ENCODE results near the gene SAMM50. TPM values are rescaled to one million over a fixed set of nuclear protein-coding genes. Genes with fewer than 3 reads are reported as not detected.

Gene SAMM50
- total RNA-seq (2014; rRNA removed; shearing (Covaris generic); ENCODE audit: low replicate concordance) = 65.1 and 90.4 TPM in 2 replicates

GRCh38 chr22:43955040-43955882 lies at the start of gene SAMM50:
Gene SAMM50 (plus strand): TSS chr22:43955442. CDS start chr22:43955578, 136 bp downstream.
- Histone ChIP-seq H3K36me3 (peaks cover 3% of the 10 kb centered on the region; the same call in 1 of the 2 replicates), H3K27me3 (no peaks in the 10 kb centered on the region), H3K9me3 (no peaks in the 10 kb centered on the region), H3K4me3 (peak within 1 kb of the TSS; percentile 96)
- peak; percentile 92 for DNase-seq

GRCh38 chr22:43905681-43906080 lies 49.6 kb upstream of the SAMM50 start:
- H3K4me3 ChIP-seq = no peak overlapping the region
- DNase-seq = no peak

GRCh38 chr22:43909708-43910107 lies 45.5 kb upstream of the SAMM50 start:
- no peak overlapping the region for H3K4me3 ChIP-seq
- no peaks in the 10 kb centered on the region for H3K27me3 ChIP-seq
- no peaks in the 10 kb centered on the region for H3K9me3 ChIP-seq
- H3K36me3 ChIP-seq = no peaks in the 10 kb centered on the region
- DNase-seq = no peak

More at GRCh38 chr22:43905681-43906080, 49.6 kb upstream of the SAMM50 start:
- Histone ChIP-seq H3K27me3 (no peaks in the 10 kb centered on the region), H3K9me3 (no peaks in the 10 kb centered on the region), H3K36me3 (no peaks in the 10 kb centered on the region)

DNA sequence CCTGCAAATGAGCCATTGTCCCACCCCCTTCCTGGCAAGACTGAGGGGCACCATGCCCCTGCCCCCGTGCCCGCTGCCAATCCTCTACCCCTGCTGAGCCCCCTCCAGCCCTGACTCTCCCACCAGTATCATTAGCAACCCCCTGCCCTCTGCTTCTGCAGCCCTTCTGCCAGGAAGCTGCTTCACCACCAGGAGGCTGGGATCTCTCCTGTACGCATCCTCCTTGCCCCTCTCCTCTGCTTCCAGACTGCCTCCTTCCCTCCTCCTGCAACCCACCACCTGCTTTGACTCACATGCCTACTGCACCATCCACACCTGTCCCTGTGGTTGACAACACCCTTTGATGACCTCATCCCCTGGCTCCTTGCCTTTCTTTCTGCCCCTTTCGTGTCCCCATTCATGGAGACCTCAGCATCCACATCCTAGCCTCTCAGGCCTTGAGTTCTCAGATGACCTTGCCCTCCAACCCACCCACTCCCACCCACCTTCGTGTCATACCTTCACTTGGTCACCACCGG lies 45.0 kb upstream of the SAMM50 start:
- no peak for DNase-seq
- Histone ChIP-seq H3K4me3 (no peak overlapping the region), H3K36me3 (no peaks in the 10 kb centered on the region), H3K27me3 (no peaks in the 10 kb centered on the region), H3K9me3 (no peaks in the 10 kb centered on the region)

- Histone ChIP-seq H3K27me3 (no peaks in the 10 kb centered on the region), H3K9me3 (no peaks in the 10 kb centered on the region), H3K4me3 (no peak overlapping the region), H3K36me3 (no peaks in the 10 kb centered on the region)
- DNase-seq = no peak
Observed at GRCh38 chr22:43911351-43911750, 43.9 kb upstream of the SAMM50 start.

DNA sequence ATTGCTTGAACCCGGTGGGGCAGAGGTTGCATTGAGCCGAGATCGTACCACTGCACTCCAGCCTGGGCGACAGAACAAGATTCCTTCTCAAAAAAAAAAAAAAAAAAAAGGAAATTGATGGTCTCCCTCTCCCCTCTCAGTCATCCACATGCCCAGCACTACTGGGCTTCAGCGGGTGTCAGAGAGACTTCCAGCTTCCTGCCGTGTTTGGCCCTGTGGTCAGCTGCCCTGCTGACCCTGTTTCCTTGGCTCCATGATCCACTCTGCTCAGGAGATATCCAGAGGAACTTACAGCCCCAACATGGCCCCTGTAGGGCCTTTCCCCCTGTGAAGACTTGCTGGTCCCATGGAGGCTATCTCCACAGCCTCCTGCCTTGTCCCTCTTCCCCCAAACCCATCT lies 37.7 kb upstream of the SAMM50 start:
- Histone ChIP-seq H3K36me3 (no peaks in the 10 kb centered on the region), H3K9me3 (no peaks in the 10 kb centered on the region), H3K4me3 (no peak overlapping the region), H3K27me3 (no peaks in the 10 kb centered on the region)
- peak; percentile 23 for DNase-seq

- DNase-seq = peak; percentile 61
- H3K4me3 ChIP-seq = no peak overlapping the region
- H3K9me3 ChIP-seq = no peaks in the 10 kb centered on the region
- H3K36me3 ChIP-seq = no peaks in the 10 kb centered on the region
- no peaks in the 10 kb centered on the region for H3K27me3 ChIP-seq
Observed at GRCh38 chr22:43919106-43919973, 35.9 kb upstream of the SAMM50 start.

DNA sequence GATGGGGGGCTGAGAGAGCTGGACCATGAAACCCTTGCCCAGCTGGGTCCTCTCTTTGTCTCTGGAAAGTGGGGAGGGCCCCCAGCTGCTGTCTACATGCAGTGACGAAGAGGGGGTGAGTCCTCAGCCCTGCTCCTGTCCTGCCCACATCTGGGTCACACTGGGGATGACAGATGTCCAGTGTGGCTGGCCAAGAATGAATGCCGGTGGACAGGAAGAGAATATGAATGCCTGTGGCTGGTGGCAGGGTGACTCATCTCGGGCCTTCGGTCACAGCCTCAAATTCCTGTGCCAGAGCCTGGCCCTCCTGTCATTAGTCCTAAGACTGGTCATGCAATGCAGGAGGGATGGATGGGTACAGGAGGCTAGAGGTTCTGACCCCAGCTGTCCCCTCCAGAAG lies 33.9 kb upstream of the SAMM50 start:
- Histone ChIP-seq H3K4me3 (no peak overlapping the region), H3K27me3 (no peaks in the 10 kb centered on the region), H3K36me3 (no peaks in the 10 kb centered on the region), H3K9me3 (no peaks in the 10 kb centered on the region)
- peak; percentile 79 for DNase-seq

- Histone ChIP-seq H3K27me3 (no peaks in the 10 kb centered on the region), H3K36me3 (0 out of 2 replicates have a peak, but pooled peaks cover 4% of the 10 kb centered on the region), H3K4me3 (no peak overlapping the region), H3K9me3 (no peaks in the 10 kb centered on the region)
- DNase-seq = no peak
Observed at GRCh38 chr22:43922123-43922522, 33.1 kb upstream of the SAMM50 start.

DNA sequence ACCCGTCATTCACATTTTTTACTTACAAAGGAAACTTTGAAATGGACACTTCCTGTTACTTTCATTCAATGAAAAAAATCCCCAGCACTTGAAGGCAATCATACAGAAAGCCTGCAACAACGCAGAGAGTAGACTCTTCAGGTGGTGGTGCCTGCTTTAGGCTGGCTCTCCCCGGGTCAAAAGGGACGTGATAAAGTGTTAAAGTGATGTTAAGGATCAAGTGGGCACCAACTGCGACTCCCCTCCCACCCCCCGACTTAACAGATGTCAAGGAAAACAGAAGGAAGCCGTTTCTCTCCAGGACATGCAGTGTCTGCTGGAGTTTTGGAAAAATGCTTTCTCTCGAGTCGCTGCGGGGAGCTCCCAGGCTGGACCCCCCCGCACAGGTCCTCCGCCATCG lies 32.1 kb upstream of the SAMM50 start:
- Histone ChIP-seq H3K9me3 (no peaks in the 10 kb centered on the region), H3K27me3 (no peaks in the 10 kb centered on the region), H3K4me3 (peak overlapping the region; percentile 83), H3K36me3 (peaks cover 5% of the 10 kb centered on the region; the same call in 1 of the 2 replicates)
- DNase-seq = no peak

GRCh38 chr22:43923631-43924464 lies 31.4 kb upstream of the SAMM50 start, which contains the start of gene PNPLA3:
Gene PNPLA3 (plus strand): TSS chr22:43923805. CDS start chr22:43923912, 107 bp downstream.
- peak; percentile 91 for DNase-seq
- H3K9me3 ChIP-seq = no peaks in the 10 kb centered on the region
- H3K4me3 ChIP-seq = peak within 1 kb of the TSS; percentile 83
- H3K27me3 ChIP-seq = no peaks in the 10 kb centered on the region
- H3K36me3 ChIP-seq = peaks cover 7% of the 10 kb centered on the region; the same call in 1 of the 2 replicates

- Histone ChIP-seq H3K4me3 (peak overlapping the region; percentile 83), H3K36me3 (peaks cover 10% of the 10 kb centered on the region; the same call in 1 of the 2 replicates), H3K27me3 (no peaks in the 10 kb centered on the region), H3K9me3 (no peaks in the 10 kb centered on the region)
- DNase-seq = no peak
Observed at GRCh38 chr22:43924877-43925276, 30.4 kb upstream of the SAMM50 start.

- peak; percentile 82 for DNase-seq
Observed at GRCh38 chr22:43925433-43926348, 29.6 kb upstream of the SAMM50 start.

GRCh38 chr22:43926349-43926710 lies 28.9 kb upstream of the SAMM50 start:
- H3K27me3 ChIP-seq = no peaks in the 10 kb centered on the region
- DNase-seq = no peak
- peaks cover 14% of the 10 kb centered on the region for H3K36me3 ChIP-seq
- H3K4me3 ChIP-seq = no peak overlapping the region
- no peaks in the 10 kb centered on the region for H3K9me3 ChIP-seq

More at GRCh38 chr22:43925433-43926348, 29.6 kb upstream of the SAMM50 start:
- H3K27me3 ChIP-seq = no peaks in the 10 kb centered on the region
- H3K36me3 ChIP-seq = peaks cover 13% of the 10 kb centered on the region; the same call in 1 of the 2 replicates
- H3K9me3 ChIP-seq = no peaks in the 10 kb centered on the region
- H3K4me3 ChIP-seq = peak overlapping the region; percentile 83

DNA sequence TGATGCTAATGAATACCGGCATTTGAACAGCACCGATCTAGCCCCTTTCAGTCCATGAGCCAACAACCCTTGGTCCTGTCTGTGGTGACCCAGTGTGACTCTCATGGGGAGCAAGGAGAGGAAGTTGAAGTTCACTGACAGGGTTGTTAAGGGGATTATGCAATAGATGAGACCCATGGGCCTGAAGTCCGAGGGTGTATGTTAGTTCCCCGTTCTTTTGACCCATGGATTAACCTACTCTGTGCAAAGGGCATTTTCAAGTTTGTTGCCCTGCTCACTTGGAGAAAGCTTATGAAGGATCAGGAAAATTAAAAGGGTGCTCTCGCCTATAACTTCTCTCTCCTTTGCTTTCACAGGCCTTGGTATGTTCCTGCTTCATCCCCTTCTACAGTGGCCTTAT lies 26.8 kb upstream of the SAMM50 start:
- peaks cover 18% of the 10 kb centered on the region for H3K36me3 ChIP-seq
- H3K9me3 ChIP-seq = no peaks in the 10 kb centered on the region
- H3K27me3 ChIP-seq = no peaks in the 10 kb centered on the region
- DNase-seq = no peak
- no peak overlapping the region for H3K4me3 ChIP-seq
